ENCODE measurements around the gene RTL1.

The RTL1 gene

DNA sequence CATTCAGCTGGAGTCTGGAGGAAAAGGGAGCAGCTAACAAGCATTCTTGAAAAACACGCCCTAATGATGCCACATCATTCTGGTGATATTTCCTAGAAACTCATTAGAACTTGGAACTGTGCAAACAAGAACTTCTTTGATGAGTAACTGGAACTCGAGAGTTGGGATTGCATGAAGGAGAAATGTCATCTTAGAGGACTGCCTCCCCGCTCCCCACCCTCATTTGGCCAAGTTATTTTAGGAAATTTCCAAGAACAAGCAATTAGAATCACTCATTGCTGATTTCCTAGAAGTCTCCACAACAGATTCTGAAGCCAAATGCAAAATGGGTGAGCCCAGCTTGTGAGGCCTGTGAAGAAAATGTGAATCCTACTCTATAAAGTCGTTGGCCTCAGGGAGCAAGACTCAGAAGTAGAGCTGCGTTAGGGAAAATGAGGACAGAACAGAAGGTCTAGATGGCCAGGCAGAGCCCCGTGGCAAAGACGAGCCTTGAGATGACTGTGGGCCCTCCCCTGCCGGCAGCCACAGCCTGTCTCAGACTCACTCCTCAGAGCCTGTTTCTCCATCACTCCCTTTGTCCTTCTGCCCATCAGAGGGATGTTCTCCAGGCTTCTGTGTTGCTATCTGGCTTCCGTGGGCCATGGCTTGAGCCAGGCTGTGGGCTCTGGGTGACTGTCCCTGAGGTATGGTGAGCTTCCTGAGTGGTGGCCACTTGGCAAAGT, 38.4 kb downstream of the RTL1 start:
- DNase-seq = no peak

DNA sequence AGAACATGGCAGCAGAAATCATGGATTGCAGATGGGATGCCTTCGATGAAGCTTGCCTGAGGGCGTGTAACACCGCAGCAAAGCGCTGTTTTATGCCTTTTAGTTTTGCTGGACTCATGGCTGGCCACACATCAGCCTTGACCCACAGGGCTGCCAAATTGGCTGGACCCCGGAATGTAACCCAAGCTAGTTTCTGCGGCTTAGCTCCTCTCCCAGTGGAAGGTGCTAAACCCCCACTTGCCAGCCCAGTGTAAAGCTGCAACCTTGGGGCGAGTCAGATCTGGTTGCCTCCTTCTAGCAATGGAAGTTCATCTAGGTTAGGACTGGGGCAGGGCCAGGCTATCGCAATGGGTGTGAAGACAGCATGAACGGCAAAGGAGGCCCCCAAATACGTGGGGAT, 39.3 kb downstream of the RTL1 start:
- no peak for DNase-seq

DNA sequence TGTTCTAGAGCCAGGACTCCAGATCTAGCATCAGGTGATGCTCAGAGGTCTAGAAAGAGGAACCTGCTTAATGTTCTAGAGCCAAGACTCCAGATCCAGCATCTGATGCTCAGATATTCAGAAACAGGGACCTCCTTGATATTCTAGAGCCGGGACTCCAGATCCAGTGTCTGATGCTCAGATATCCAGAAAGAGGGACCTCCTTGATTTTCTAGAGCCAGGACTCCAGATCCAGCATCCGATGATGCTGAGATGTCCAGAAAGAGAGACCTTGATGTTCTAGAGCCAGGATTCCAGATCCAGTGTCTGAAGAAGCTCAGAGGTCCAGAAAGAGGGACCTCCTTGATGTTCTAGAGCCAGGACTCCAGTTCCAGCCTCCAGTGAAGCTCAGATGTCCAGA, 40.7 kb downstream of the RTL1 start:
- DNase-seq = no peak

DNA sequence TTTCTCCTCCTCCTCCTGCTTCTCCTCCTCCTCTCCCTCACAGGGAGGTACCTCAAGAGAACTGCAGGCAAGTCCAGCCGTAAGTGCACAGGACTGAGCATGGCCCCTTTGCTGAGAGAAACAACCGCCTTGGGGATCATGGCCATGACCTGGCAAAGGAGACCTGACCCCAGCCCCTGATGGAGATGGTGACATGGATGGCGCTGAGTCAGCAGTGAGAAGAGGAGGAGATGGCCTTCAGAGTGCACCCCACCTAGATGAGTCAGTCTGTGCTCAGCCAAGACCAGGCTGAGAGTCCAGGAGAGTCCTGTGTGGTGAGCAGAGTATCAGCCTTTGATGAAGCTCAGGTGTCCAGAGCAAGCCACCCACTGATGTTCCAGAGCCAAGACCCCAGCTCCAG, 41.2 kb downstream of the RTL1 start:
- DNase-seq = no peak

DNA sequence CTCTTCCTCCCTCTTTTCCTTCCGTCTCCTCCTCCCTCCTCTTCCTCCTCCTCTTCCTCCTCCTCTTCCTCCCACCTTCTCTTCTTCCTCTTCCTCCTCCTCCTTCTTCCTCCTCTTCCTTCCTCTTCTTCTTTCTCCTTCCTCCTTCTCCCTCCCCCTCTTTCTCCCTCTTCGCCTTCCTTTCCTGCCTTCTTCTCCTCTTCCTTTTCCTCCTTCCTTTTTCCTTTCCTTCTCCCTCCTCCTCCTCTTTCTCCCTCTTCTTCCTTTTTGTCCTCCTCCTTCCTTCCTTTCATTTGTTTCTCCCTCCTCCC, 41.6 kb downstream of the RTL1 start:
- no peak for DNase-seq

DNA sequence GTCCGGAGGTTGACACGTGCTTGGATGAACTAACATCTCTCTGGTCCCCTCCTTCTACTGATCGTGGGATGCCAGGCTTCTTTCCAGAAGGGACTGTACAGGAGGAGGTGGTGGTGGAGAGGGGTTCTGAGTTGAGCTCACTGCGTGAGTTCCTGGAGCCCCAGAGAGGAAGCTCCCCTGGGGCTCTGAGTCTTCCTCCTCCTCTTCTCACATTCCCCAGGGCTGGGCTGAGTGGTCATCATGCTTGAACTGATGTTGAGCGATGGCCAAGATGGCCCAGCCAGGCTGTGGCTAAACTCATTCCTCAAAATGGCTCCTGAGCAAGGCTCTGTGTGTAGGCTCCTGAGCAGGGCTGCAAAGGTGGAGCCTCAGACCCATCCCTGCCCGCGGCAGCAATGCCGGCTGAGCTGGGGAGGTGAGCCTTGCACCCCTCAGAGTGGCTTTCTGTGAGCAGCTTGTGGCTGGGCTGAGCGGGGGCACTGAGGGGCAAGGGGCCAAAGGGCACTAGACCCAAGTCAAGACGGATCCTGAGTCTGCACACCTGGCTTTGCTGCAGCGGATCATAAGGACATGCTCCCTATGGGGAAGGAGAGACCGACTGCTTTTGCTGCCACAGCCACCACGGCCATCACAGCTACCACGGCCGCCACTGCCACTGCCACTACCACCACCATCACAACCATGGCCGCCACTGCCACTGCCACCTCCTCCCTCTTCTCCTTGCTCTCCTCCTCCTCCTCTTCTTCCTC, 42.2 kb downstream of the RTL1 start:
- no peak for DNase-seq

DNA sequence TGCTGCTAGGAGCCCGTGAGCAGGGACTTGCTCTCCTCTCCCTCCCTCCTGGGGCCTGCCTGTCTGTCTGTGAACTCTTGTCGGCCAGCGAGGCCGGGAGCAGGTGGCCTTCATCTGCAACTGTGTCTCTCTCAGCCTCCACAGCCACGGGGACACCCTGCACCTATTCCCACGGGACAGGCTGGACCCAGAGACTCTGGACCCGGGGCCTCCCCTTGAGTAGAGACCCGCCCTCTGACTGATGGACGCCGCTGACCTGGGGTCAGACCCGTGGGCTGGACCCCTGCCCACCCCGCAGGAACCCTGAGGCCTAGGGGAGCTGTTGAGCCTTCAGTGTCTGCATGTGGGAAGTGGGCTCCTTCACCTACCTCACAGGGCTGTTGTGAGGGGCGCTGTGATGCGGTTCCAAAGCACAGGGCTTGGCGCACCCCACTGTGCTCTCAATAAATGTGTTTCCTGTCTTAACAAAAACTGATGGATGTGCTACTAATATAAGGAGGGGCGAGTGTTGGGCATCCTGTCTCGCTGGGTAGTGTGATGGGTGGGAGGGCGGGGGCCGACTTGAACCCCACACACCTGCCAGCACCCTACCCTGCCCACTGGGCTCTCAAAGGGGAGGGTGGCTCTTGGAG, 42.9 kb downstream of the RTL1 start:
- no peak for DNase-seq

DNA sequence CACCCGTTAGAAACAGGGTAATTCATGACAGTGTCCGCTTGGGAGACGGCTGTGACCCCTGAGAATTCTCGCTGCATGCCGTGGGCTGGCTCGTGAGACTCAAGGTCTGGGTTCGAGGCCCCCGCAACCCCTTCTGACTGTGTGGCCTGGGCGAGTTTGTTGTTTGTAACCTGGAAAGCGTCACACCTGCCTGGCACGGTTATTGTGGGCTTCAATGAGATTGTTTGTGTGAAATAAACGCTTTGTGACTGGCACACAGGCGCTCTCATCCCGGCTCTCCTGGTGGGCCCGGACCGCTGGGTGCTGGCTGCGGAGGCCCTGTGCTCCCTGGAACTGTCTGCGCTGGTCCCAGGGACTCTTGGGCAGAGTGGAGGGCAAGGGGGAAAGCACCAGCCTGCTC, 43.7 kb downstream of the RTL1 start:
- DNase-seq = no peak

DNA sequence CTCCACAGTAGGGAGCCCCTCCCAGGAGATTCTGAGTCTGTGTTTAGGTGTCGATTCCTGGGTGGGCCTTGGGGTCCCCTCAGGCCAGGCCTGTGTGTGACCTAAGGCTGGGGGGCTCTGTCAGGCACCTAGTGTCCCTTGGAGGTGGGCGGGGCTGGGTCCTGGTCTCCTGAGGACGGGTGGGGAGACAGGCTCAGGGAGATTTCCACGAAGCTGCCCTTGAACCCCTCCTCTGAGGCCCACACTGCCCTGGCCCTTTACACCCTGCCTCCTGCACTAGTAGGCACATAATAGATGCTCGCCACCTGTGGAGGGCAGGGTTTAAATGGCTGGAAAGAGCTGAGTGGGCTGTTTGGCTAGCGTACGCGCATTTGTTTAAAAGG, 44.7 kb downstream of the RTL1 start:
- no peak for DNase-seq

DNA sequence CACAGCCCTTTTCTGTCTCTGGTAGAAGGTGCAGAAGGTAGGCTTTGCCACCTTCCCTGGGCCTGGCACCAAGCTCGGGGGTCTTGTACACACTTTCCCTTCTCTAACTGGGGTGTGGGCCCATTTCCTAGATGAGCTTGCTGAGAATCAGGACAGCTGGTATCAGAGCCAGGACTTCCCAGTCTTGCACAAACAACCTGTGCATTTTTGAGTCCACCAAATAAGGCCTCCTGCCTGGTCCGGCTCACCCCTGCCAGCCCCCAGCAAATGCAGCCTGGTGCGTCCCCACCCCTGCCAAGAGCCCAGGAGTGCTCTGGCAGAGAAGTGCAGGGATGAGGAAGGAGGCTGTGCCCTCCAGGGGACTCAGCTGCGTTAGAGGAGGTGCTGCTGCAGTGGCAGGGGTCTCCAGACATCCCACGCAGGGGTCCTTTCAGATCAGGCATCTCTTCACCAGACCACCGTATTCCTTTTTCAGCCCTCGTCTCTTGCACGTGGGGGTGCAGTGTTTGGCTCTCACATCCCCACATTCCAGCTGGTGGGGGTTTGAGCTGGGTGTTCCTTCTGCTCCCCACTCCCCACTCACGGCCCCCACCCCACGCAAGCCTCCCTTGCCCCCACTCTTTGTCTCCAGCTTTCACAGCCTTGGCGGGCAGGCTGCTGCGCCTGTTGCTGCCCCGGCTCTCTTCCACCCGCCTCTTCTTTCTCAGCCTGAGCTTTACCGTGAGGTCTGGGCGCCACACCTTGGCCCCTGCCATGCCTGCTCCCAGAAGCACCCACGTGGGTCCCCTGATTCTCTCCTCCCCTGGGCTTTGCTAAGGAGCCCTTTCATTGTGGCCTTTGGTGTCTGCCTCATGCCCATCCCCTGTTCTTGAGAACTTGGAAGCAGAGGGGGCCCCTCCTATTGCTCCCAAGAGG, 45.3 kb downstream of the RTL1 start:
- no peak for DNase-seq

DNA sequence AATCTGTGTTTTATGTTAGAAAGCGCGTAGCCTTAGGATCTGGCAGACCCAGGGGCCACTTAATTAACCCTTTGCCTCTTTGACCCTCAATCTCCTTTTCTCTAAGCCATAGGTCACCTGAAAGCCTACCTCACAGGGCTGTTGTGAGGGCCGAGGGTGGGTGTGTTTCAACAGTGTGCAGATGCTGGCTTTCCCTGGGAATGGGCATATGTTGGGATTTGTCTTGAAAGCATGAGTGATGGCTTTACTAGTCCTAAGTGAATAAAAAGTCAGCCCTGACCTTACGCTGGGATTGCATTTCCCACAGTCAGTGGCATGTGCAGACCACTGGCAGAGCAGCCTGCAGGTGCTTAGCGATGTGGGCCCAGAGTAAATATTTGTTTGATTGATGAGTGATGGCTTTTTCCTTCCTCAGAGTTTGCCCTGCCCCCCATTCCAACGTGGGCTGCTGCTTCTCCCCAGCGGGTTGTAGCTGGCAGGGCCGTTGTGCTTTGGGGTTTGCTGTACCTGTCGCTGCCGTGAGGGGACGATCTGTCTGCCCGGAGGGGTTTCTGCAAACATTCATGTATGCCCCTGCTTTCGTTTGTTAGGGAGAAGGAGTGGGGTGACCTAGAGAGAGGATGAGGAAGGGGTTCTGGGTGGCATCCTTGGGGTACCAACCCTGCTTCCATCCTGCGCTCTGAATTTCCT, 46.1 kb downstream of the RTL1 start:
- no peak for DNase-seq

DNA sequence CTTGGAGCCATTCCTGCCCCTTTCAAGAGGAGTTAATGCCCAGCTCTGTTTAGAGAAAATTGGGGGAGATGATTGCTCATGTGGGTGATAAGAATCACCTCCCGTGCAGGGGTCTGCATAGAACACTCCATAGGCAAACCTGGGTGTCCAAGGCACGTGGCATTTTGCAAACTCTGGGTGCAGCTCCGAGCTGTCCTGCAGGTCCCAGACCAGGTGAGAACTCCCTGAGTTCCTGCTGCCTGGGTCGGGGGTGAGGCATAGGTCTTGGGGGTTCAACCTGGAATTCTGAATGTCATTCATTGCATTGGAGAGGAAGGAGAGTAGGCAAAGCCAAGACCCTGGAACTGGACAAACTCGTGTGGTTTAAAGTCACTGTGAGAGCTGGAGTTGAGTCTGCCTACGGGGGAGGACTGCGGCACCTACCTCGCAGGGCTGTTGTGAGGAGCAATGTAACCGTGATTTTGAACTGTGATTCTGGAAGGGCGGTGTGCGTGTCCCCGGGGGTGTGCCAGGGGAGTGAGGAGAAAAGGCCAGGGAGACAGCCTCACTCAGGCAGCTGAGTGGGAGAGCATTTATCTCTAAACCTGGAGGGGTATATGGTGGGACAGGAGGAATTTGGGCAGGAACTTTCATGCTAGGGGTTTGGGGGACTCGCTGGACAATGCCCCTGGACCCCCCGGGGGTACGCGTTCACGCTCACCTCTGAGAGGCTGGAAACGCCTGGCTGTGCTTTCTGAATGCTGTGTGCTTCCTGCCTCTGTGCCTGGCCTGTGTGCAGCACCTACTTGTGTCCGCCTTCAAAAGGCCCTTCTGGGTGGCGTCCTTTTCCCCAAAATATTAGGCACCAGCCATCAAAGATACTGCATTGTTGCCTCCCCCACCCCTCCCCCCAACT, 47.2 kb downstream of the RTL1 start:
- no peak for DNase-seq

DNA sequence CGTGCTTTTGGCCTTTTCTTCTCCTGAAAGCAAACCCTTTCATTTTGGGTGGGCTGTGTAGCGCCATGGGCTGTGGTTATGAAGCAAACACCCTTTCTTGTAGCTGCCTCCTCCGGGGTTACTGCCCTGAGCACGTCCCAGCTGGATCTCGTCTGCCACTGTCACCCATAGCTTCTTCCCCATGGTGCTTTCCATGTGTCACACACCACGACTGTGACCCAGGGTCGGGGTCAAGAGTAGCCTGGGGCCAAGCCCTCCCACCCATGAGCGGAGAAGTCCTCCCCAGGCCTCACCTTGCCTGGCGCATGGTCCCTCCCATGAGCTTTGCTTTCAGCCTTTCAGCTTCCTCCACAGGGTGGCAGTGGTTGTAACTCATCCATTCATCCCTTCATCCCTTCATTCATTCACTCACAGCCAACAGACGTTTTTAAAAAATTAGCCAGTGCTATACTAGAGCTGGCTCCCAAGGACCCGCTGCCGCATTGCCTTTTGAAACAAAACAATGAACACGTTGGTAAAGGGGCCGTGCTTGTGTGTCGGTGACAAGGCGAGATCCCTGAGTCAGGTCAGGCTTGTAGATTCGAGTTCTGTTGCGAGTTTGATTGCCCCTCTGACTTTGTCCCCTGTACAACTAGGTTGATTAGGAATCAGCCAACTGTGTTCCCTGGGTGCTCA, 48.1 kb downstream of the RTL1 start:
- no peak for DNase-seq

DNA sequence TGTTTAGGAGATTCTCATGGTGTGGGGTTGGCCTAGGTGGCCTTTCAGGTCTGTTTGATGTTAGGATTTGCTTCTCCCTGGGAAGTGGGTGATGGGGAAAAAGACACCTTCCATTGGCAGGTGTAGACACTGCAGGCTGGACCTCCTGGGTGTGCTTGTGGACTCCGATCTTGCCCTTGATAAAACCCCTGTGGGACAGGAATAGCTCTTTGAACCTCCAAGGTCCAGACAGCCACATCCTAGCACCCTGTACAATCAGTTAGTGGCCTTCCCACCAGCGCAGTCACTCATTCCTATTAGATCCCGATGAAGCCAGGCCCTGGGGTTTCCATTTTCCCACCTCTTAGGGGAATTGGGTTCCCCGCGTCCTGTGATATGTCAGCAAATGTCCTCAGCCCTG, 49.1 kb downstream of the RTL1 start:
- DNase-seq = no peak

DNA sequence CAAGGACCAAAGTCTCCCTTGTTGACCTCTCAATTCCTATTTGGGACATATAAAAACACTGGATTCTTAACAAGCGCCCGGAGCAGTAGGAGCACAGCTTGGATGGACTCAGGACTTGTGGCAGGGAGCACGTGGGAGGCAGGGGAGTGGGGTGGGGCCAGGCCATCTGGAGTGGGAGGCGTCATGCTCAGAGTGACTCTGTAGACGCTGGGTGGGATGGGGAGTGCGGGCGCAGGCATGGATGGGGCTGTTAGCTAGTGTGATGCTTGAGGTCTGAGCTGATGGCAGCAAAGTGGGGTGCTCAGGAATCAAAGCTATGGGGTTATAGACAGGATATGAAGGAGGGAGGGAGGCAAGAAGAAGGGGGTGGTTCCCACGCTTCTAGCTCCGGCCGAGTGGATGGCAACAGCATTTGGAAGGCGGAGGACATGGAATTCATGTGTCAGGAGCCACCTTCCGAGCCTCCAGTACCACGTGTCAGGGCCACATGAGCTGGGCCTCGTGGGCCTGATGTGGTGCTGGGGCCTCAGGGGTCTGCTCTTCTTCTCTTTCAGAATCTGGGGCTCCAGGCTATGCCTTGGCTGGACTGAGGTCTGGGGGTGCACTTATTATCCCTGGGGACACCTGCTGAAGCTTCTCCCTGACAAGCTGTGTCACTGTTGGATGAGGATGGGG, 51.4 kb downstream of the RTL1 start:
- no peak for DNase-seq

DNA sequence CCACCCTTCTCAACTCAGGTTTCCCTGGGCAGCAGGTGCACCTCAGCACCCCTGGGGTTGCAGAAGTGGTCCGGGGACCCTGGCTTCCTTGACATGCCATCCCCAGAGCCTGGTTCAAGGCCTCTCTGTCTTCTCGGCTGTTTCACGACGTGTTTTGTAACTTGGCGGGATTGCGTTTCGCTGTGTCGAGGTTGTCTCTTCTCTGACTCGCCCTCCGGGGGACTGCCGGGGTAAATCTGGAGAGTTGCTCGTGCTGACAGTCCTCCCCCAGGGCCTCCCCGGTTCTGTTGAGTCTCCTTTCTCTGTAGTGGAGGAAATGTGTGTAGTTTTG, 52.0 kb downstream of the RTL1 start:
- DNase-seq = no peak

DNA sequence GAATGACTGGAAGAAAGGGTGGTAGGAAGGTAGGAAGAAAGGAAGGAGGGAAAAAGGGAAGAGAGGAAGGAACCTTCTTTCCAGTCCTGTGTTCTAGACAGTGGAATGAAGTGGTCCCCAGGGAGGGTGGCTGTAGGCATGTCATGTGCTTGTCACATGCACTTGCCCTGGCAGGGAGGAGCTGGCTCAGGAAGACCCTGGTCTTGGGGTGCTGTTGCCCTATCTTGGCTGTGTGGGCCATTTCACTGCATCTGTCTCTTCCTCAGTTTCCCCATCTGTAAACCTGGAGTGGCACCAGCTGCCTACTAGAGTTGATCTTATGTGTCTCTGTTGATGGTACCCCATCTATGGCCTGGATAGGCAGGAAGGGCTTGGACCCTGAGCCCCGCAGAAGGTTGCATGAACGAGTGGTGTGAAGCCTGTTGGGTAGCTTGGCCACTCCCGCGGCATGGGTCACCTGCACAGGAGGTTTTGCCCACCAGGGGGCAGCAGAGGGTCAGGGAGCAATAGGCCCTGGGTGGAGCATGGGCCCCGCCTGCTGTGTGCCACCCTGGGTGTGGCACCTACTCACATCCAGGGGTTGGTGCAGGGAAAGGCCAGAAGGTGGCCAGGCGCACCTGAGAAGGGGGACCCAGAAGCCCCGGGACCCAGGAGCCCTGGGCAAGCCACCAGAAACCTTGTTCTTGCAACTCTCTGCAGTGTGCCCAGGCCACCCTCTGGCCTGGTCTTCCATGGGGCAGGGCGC, 52.5 kb downstream of the RTL1 start:
- DNase-seq = peak; percentile 79

DNA sequence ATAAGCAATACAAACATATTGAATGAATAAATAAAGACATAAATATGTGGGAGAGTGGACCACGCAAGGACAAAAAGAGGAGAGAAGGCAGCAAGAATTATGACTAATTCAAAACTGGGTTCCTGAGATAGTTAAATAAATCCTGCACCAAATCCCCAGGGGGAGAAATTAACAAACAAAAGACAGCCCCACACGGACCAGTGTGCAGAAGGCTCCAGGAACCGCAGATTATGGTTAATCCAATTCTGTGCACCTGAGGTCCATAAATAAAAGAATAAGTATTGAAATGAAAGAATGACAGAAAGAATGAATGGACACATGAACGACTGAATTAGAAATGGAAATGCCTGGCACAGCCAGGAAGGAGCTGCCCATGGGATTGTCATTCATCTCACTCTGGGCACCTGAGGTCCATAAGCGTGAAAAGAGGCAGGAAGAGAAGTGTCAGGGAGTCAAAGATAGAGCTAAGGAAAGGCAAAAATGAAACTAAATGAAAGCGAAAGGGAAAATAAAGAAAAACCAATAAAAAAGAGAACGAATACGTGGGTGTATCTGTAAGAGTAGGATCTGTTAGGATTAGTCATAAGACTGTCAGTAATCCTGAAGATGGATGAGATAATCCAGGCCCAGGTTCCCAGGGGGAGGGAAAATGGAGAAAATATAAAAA, 54.3 kb downstream of the RTL1 start:
- no peak for DNase-seq

DNA sequence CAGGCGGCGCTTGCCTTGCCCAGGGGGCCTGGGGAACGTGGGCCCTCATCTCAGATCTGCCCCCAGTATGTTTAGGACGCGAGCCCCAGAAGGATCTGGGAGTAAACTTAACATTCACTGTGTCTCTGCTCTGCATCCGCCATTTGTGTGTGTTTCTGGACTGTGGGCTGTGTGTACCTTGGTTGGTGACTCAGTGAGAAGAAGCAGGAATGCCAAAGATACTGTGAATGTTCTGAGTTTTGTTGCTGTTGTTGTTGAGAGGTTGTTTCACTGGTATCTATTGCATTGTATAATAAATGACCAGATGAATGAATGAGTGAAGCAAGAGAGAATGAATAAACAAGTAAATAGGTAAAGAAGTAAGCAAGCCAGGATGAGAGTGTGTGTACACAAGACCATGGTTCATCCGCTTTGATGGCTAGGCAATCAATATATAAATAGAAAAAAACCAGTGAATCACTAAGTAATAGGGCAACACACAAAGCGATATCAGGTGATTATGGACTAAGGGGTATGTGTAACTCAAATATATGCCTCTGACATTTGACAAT, 57.1 kb downstream of the RTL1 start:
- no peak for DNase-seq
